HCT116 (cell line): ENCODE measurements around the gene PRIMPOL. TPM values are rescaled to one million over a fixed set of nuclear protein-coding genes. Genes with fewer than 3 reads are reported as not detected.

Experiments used
- ATAC-seq: fragments of 200-7000 bp; cut with Tn5 transposase; 2 replicates; pipeline ENCODE4 v1.9.1; 2020; ENCODE audit warnings: mild to moderate bottlenecking, moderate library complexity
- BruUV-seq: library from RNA; stranded (reverse); fragments of 400-500 nt; replicated peaks from 2 replicates; lab custom pipeline; 2021; lab: Mats Ljungman, UMichigan
- CTCF ChIA-PET: fragments of 300-600 bp; sonication (Branson Sonifier 250); formaldehyde crosslinking; loops from one replicate; lab custom pipeline; 2021; ENCODE audit warnings: antibody characterized with exemption; lab: Charles Lee
- POLR2A ChIA-PET: fragments of 300-600, 350-600 bp; sonication (Branson Sonifier 250); formaldehyde crosslinking; loops from one replicate; lab custom pipeline; 2021; ENCODE audit warnings: antibody characterized with exemption; lab: Charles Lee
- RAD21 ChIA-PET, 2 experiments: fragments of 300-600 bp; sonication (Branson Sonifier 250); formaldehyde crosslinking; loops; one replicate each; lab custom pipeline; 2023; ENCODE audit warnings: low total read pairs in 2 of 2; ENCODE audit not compliant: uncharacterized antibody in 2 of 2, unreplicated experiment in 2 of 2, low non-redundant PET in 1 of 2; lab: Charles Lee
- DNase-seq: peaks from one replicate; pipeline ENCODE4 v3.0.0-alpha.2; 2010; ENCODE audit warnings: low read depth, low spot score
- H2AFZ ChIP-seq: fragments of 200-600 bp; shearing (Covaris generic), sonication (generic); 2 replicates; pipeline ENCODE4 v1.6.1; 2017; ENCODE audit warnings: low read depth, mixed run types, mixed read lengths, antibody characterized with exemption, low read length; ENCODE audit not compliant: poor library complexity, severe bottlenecking
- H3K27ac ChIP-seq: 2 replicates; pipeline ENCODE4 v1.5.1; 2012; ENCODE audit warnings: low read depth, low read length
- H3K27me3 ChIP-seq: fragments of 200-600 bp; sonication (generic); 2 replicates; pipeline ENCODE4 v1.6.1; 2016; ENCODE audit warnings: mixed run types, low read length, mixed read lengths; ENCODE audit not compliant: insufficient read depth
- H3K36me3 ChIP-seq, 2 experiments: fragments of 200-500 bp in 1 of 2; fragments of 200-600 bp in 1 of 2; sonication (Bioruptor generic) in 1 of 2; sonication (generic) in 1 of 2; 2 replicates each; pipeline versions ENCODE4 v1.5.1 to v1.6.1; 2014 to 2016; ENCODE audit warnings: low read length in 2 of 2, inconsistent platforms in 1 of 2, mixed read lengths in 1 of 2, mixed run types in 1 of 2; ENCODE audit not compliant: insufficient read depth in 2 of 2, control insufficient read depth in 1 of 2
- H3K4me1 ChIP-seq, 2 experiments: fragments of 200-600 bp in 1 of 2; sonication (generic) in 1 of 2; 2 replicates each; pipeline versions ENCODE4 v1.5.1 to v1.6.1; 2012 to 2017; ENCODE audit warnings: low read length in 2 of 2, inconsistent platforms in 1 of 2, mild to moderate bottlenecking in 1 of 2, mixed read lengths in 1 of 2, mixed run types in 1 of 2, moderate library complexity in 1 of 2; ENCODE audit not compliant: insufficient read depth in 2 of 2, control insufficient read depth in 1 of 2
- H3K4me2 ChIP-seq: fragments of 200-600 bp; sonication (generic); 2 replicates; pipeline ENCODE4 v1.6.1; 2017; ENCODE audit warnings: mixed run types, low read length, mixed read lengths
- H3K4me3 ChIP-seq, 2 experiments: fragments of 200-600 bp in 1 of 2; sonication (generic) in 1 of 2; replicated peaks in 1 of 2; 2 replicates each; pipeline ENCODE4 v1.5.1; 2011 to 2016; ENCODE audit warnings: low read length in 2 of 2, control low read depth in 1 of 2, low read depth in 1 of 2, mild to moderate bottlenecking in 1 of 2, mixed read lengths in 1 of 2, mixed run types in 1 of 2
- H3K79me2 ChIP-seq: fragments of 200-600 bp; sonication (generic); 2 replicates; pipeline ENCODE4 v1.6.1; 2017; ENCODE audit warnings: mild to moderate bottlenecking, mixed run types, low read length, moderate library complexity, mixed read lengths; ENCODE audit not compliant: insufficient read depth
- H3K9ac ChIP-seq: fragments of 200-600 bp; sonication (generic); 2 replicates; pipeline ENCODE4 v1.6.1; 2016; ENCODE audit warnings: low read length, mixed read lengths
- H3K9me2 ChIP-seq: fragments of 200-600 bp; sonication (generic), shearing (Covaris generic); 2 replicates; pipeline ENCODE4 v1.6.1; 2017; ENCODE audit warnings: mixed run types, mild to moderate bottlenecking, moderate library complexity; ENCODE audit not compliant: insufficient read depth
- H3K9me3 ChIP-seq, 2 experiments: fragments of 200-500 bp in 1 of 2; fragments of 200-600 bp in 1 of 2; sonication (Bioruptor generic) in 1 of 2; sonication (generic) in 1 of 2; 2 replicates each; pipeline ENCODE4 v1.6.1; 2014 to 2017; ENCODE audit warnings: low read length in 2 of 2, mixed read lengths in 2 of 2, inconsistent platforms in 1 of 2, low read depth in 1 of 2, mild to moderate bottlenecking in 1 of 2, mixed run types in 1 of 2, moderate library complexity in 1 of 2; ENCODE audit not compliant: control insufficient read depth in 1 of 2, insufficient read depth in 1 of 2
- H4K20me1 ChIP-seq: fragments of 200-600 bp; sonication (generic), shearing (Covaris generic); 2 replicates; pipeline ENCODE4 v1.6.1; 2017; ENCODE audit warnings: mixed run types, mild to moderate bottlenecking, moderate library complexity; ENCODE audit not compliant: insufficient read depth
- EZH2 ChIP-seq: fragments of 200-600 bp; sonication (generic); IDR thresholded peaks from 2 replicates; pipeline ENCODE4 v1.6.1; 2017; ENCODE audit warnings: antibody characterized with exemption, mixed run types
- TCF7L2 ChIP-seq: IDR thresholded peaks from 2 replicates; pipeline ENCODE4 v1.7.0; 2011; ENCODE audit warnings: borderline replicate concordance, inconsistent platforms; ENCODE audit not compliant: insufficient read depth, insufficient read length; ENCODE audit errors: extremely low read depth
- ZBTB33 ChIP-seq: IDR thresholded peaks from 2 replicates; pipeline ENCODE4 v1.6.1; 2011; ENCODE audit warnings: mild to moderate bottlenecking, low read length, moderate library complexity; ENCODE audit not compliant: insufficient replicate concordance; ENCODE audit errors: extremely low read depth
- ZNF274 ChIP-seq: fragments of 200-500 bp; sonication (Bioruptor generic); IDR thresholded peaks from 2 replicates; pipeline ENCODE4 v1.6.1; 2014; ENCODE audit warnings: mild to moderate bottlenecking, low read depth, low read length, inconsistent platforms
- intact Hi-C: fragments of 100-400 bp; cut with micrococcal nuclease; formaldehyde crosslinking; loops from 2 replicates; pipeline ENCODE4 v1.10.0; 2022
- total RNA-seq: library from RNA; stranded (reverse); gene quantifications from one replicate; pipeline ENCODE4 v1.2.1, GENCODE V29; 2021; ENCODE audit not compliant: unreplicated experiment

PRIMPOL gene
- total RNA-seq, 1 experiment from 2014 or later = 11.3 TPM

DNA sequence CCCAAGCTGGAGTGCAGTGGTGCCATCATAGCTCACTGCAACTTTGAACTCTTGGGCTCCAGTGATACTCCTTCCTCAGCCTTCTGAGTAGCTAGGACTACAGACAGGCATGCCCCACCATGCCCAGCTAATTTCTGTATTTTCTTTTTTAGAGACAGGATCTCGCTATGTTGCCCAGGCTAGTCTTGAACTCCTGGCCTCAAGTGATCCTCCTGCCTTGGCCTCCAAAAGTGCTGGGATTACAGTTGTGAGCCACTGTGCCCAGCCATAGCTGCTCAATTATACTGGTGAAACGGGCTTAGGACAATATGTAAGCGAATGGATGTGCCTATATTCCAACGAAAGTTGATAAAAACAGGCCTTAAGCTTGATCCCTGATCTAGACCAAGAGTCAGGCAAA, 13.4 kb upstream of the PRIMPOL start:
- intact Hi-C loops = no loop called here
- ChIA-PET CTCF (no interaction called here), POLR2A (no interaction called here), RAD21 (no interaction called here)
- Histone ChIP-seq H3K27ac (no peak overlapping the region), H4K20me1 (no peaks in the 10 kb centered on the region), H3K9me3 (no peaks in the 10 kb centered on the region), H3K9ac (no peak overlapping the region), H3K4me3 (no peak overlapping the region), H3K4me1 (no peaks in the 10 kb centered on the region), H3K4me2 (no peak overlapping the region), H2AFZ (no peak overlapping the region), H3K9me2 (no peaks in the 10 kb centered on the region), H3K36me3 (no peaks in the 10 kb centered on the region; a peak in 1 of 4 replicates), H3K79me2 (peaks cover 4% of the 10 kb centered on the region; the same call in 1 of the 2 replicates), H3K27me3 (no peaks in the 10 kb centered on the region)
- ATAC-seq (no peak), DNase-seq (no peak)
- no peak for TF ChIP-seq EZH2
- TF ChIP-seq TCF7L2 = no peak
- no TSS peak for BruUV-seq

GRCh38 chr4:184636897-184637296, 12.6 kb upstream of the PRIMPOL start:
- RAD21 ChIA-PET = no interaction called here
- H3K4me1 ChIP-seq = no peaks in the 10 kb centered on the region
- no peak overlapping the region for H3K9ac ChIP-seq
- no peak overlapping the region for H2AFZ ChIP-seq
- ATAC-seq (no peak), DNase-seq (no peak)
- no peaks in the 10 kb centered on the region for H3K9me3 ChIP-seq
- no peak overlapping the region for H3K4me2 ChIP-seq
- no peaks in the 10 kb centered on the region for H3K9me2 ChIP-seq
- no TSS peak for BruUV-seq
- no peak overlapping the region for H3K4me3 ChIP-seq
- H3K36me3 ChIP-seq = no peaks in the 10 kb centered on the region; a peak in 1 of 4 replicates
- H4K20me1 ChIP-seq = no peaks in the 10 kb centered on the region
- no peaks in the 10 kb centered on the region for H3K27me3 ChIP-seq
- TF ChIP-seq ZBTB33 (no peak), ZNF274 (no peak)
- H3K27ac ChIP-seq = no peak overlapping the region
- CTCF ChIA-PET = no interaction called here
- POLR2A ChIA-PET = no interaction called here
- intact Hi-C loops = no loop called here
- H3K79me2 ChIP-seq = peaks cover 4% of the 10 kb centered on the region; the same call in 1 of the 2 replicates
